ENCODE results near the gene P4HTM.

The P4HTM gene

DNA sequence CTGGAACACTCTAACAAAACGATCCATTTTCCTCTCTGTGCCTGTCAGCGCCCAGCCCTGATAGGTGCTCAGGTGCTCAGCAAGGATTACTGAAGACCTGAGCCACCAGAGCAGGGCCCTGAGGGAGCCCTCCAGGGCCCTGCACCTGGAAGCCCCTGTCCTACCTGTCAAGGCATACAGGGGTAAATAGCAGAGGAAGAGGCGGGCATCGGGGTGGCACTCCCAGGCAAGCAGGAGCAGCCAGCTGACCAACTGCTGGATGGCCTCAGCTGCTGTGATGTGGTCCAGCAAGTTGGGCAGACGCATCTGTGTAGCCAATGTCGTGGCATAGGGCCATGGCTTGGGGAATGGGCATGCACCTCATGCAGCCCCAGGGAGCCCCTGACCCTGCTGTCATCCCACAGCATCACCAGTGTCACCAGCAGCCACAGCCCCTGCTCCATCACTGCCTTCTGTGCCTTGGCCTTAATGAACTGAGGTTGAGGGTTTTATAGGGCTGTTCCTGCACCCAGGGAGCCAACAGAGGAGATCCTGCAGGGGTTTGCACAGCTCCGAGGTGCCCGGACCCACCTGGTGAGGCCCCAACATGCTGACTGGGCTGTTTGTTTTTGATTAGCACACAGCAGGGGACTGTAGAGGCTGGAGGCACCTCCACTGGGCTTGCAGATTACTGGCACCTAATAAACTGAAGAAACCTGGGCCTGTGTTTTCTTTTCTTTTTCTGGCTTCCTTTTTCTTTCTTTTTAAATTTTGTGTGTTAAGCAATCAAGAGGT is 9.2 kb downstream of the P4HTM start:
- TF ChIP-seq CTCF (IDR thresholded peaks at IDR 0.05; ENCODE audit: low read depth, low read length), result no peak
- no peak for DNase-seq (ENCODE audit: low read depth in 2 of 2)
- H3K4me3 ChIP-seq (replicated peaks in 1 of 2; ENCODE audit: low read depth in 2 of 2, low read length in 2 of 2), result no peak overlapping the region

DNA sequence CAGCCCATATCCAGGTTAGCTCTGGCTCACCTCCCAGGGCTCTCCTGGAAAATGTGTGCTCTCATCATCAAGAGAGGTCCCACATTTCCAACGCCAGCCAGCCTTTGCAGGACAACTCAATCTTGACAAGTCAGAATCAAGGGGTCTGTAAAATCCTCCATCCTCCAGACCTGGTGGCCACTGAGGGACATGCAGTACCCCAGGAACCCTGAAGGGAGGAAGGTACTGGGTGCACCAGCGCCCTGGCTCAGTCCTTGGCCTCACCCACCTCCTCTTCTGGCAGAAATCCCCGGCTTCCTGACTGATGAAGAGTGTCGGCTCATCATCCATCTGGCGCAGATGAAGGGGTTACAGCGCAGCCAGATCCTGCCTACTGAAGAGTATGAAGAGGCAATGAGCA is 11.1 kb downstream of the P4HTM start:
- DNase-seq (ENCODE audit: low read depth in 2 of 2), result no peak
- H3K4me3 ChIP-seq (replicated peaks in 1 of 2; ENCODE audit: low read depth in 2 of 2, low read length in 2 of 2), result no peak overlapping the region
- TF ChIP-seq CTCF (IDR thresholded peaks at IDR 0.05; ENCODE audit: low read depth, low read length), result no peak

DNA sequence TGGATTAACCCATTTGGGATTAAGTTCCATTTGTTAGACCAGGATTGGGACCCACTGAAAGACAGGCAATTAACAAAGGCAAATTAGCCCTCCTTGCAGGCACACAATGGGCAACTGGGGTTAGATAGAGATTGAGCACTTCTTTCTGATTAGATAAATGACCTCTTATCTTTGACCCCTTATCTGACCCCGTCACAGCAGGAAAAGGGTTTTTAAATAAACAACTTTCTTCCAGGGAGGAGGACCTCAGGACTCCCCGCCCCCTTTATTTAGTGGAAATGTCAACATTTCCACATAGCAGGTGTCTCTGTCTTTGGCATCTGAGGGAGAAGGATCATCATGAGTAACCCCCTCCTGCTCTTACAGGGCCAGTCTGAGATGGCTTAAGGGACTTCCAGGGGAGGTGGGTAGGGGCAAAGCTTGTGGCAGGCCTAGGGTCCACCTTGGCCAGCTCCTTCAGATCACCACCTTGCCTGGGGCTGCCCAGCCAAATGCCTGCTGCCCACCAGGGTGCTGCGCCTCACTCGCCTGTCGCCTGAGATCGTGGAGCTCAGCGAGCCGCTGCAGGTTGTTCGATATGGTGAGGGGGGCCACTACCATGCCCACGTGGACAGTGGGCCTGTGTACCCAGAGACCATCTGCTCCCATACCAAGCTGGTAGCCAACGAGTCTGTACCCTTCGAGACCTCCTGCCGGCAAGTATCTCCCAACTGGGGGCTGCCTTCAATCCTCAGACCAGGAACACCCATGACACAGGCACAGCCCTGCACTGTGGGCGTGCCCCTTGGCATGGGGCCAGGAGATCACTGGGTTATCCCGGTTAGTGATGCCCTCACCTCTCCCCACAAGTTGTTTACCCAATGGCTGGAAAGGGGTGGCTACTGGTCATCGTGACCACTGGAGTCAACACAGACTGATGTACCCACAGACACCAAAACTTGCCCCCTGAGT is 14.6 kb downstream of the P4HTM start:
- no peak for DNase-seq (ENCODE audit: low read depth in 2 of 2)
- no peak for TF ChIP-seq CTCF (IDR thresholded peaks at IDR 0.05; ENCODE audit: low read depth, low read length)

GRCh38 chr3:49005303-49005680 is 15.3 kb downstream of the P4HTM start:
- no peak overlapping the region for H3K4me3 ChIP-seq (replicated peaks in 1 of 2; ENCODE audit: low read depth in 2 of 2, low read length in 2 of 2)
- TF ChIP-seq CTCF (IDR thresholded peaks at IDR 0.05; ENCODE audit: low read depth, low read length), result no peak
- no peak for DNase-seq (ENCODE audit: low read depth in 2 of 2)

More for the DNA sequence above, 14.6 kb downstream of the P4HTM start:
- H3K4me3 ChIP-seq (replicated peaks in 1 of 2; ENCODE audit: low read depth in 2 of 2, low read length in 2 of 2), result no peak overlapping the region

GRCh38 chr3:49005998-49006397 is 16.0 kb downstream of the P4HTM start:
- no peak for DNase-seq (ENCODE audit: low read depth in 2 of 2)
- peak overlapping the region; percentile 64 to 88 for H3K4me3 ChIP-seq (replicated peaks in 1 of 2; ENCODE audit: low read depth in 2 of 2, low read length in 2 of 2)
- TF ChIP-seq CTCF (IDR thresholded peaks at IDR 0.05; ENCODE audit: low read depth, low read length), result no peak

DNA sequence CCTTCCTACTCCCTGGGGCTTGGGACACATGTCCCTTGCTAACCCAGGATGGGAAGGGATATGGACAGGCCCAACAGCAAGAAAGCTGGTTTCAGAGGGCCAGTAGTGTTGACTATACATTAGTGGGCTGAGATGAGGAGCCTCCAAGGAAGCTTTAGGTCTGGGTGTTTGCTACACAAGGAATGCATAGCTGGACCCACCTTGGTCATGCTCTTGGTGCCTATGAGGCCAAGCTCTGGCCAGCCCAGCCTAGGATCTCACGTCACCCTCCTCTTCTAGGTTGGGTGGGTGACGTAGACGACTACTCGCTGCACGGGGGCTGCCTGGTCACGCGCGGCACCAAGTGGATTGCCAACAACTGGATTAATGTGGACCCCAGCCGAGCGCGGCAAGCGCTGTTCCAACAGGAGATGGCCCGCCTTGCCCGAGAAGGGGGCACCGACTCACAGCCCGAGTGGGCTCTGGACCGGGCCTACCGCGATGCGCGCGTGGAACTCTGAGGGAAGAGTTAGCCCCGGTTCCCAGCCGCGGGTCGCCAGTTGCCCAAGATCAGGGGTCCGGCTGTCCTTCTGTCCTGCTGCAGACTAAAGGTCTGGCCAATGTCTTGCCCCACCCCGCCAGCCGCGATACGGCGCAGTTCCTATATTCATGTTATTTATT is 16.5 kb downstream of the P4HTM start:
- peak; percentile 53 to 72 for DNase-seq (ENCODE audit: low read depth in 2 of 2)
- peak overlapping the region; percentile 64 to 88 for H3K4me3 ChIP-seq (replicated peaks in 1 of 2; ENCODE audit: low read depth in 2 of 2, low read length in 2 of 2)
- no peak for TF ChIP-seq CTCF (IDR thresholded peaks at IDR 0.05; ENCODE audit: low read depth, low read length)
